Chondrocyte (in vitro differentiated cells): ENCODE data around the gene TBC1D17. TPM values are rescaled to one million over a fixed set of nuclear protein-coding genes. Genes with fewer than 3 reads are reported as not detected.

Experiments
- DNase-seq: peaks from one replicate; pipeline ENCODE4 v3.0.0; 2021; ENCODE audit warnings: mixed read lengths, low spot score
- H3K27ac Mint-ChIP-seq: one replicate; pipeline ENCODE4 v1.8.0; 2021; ENCODE audit warnings: mild to moderate bottlenecking, moderate library complexity, mixed read lengths; ENCODE audit not compliant: unreplicated experiment
- H3K27me3 Mint-ChIP-seq: 2 replicates; pipeline ENCODE4 v1.8.0; 2021; ENCODE audit warnings: low read depth, mixed read lengths
- H3K36me3 Mint-ChIP-seq: 2 replicates; pipeline ENCODE4 v1.8.0; 2021; ENCODE audit warnings: low read depth, mixed read lengths
- H3K4me1 Mint-ChIP-seq: 2 replicates; pipeline ENCODE4 v1.8.0; 2021; ENCODE audit warnings: low read depth, mild to moderate bottlenecking, mixed read lengths
- H3K4me3 Mint-ChIP-seq: one replicate; pipeline ENCODE4 v1.8.0; 2021; ENCODE audit warnings: mild to moderate bottlenecking, moderate library complexity, mixed read lengths; ENCODE audit not compliant: unreplicated experiment
- H3K9me3 Mint-ChIP-seq: 2 replicates; pipeline ENCODE4 v1.8.0; 2021; ENCODE audit warnings: low read depth, mixed read lengths
- CTCF ChIP-seq: fragments of 200-600 bp; sonication (generic); IDR thresholded peaks from 2 replicates; pipeline ENCODE4 v1.5.0; 2021; ENCODE audit warnings: antibody characterized with exemption, mild to moderate bottlenecking, moderate library complexity
- total RNA-seq: library from RNA; stranded (reverse); gene quantifications from 3 replicates; pipeline ENCODE4 v1.2.1, GENCODE V29; 2021

The TBC1D17 gene
- total RNA-seq, 1 donor from 2014 or later: 44.8 TPM

DNA sequence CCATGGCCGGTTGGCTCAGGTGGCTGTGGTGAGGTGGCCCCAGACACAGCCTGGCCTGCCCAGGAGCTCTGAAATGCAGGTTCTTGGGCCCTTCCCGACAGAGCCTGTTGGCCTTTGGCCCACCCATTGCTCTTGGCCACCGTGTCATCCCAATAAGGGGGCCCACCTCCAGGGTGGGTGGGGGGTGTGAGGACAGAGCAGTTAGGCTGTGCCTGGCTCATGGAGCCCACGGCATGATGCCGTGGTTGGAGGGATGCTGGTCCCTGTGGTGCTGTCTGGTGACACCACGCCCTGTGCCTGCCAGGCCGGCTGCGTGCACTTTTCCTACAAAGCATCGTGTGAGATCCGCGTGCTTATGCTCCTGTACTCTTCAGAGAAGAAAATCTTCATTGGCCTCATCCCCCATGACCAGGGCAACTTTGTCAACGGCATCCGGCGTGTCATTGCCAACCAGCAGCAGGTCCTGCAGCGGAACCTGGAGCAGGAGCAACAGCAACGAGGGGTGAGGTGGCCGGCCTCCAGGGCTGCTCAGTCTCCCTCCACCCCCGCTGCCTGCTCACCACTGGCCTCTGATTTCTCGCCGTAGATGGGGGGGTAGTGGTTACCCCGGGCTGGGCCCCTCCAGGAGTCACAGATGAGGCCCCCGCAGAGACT is 17.7 kb upstream of the TBC1D17 start:
- Mint-ChIP-seq H3K9me3 (no peaks in the 10 kb centered on the region), H3K27ac (no peak overlapping the region), H3K27me3 (no peaks in the 10 kb centered on the region), H3K4me3 (no peak overlapping the region), H3K4me1 (peaks cover 8% of the 10 kb centered on the region), H3K36me3 (peaks cover 18% of the 10 kb centered on the region)
- no peak for DNase-seq
- TF ChIP-seq CTCF: no peak

GRCh38 chr19:49860336-49861102 is 17.0 kb upstream of the TBC1D17 start:
- H3K9me3 Mint-ChIP-seq: no peaks in the 10 kb centered on the region
- peaks cover 15% of the 10 kb centered on the region for H3K4me1 Mint-ChIP-seq
- H3K27me3 Mint-ChIP-seq: no peaks in the 10 kb centered on the region
- H3K4me3 Mint-ChIP-seq: no peak overlapping the region
- peaks cover 18% of the 10 kb centered on the region for H3K36me3 Mint-ChIP-seq
- no peak for TF ChIP-seq CTCF
- no peak for DNase-seq
- H3K27ac Mint-ChIP-seq: peak overlapping the region; percentile 8

- TF ChIP-seq CTCF: no peak
- H3K4me3 Mint-ChIP-seq: no peak overlapping the region
- H3K9me3 Mint-ChIP-seq: no peaks in the 10 kb centered on the region
- no peak for DNase-seq
- no peaks in the 10 kb centered on the region for H3K27me3 Mint-ChIP-seq
- H3K27ac Mint-ChIP-seq: peak overlapping the region; percentile 51
- peaks cover 21% of the 10 kb centered on the region for H3K4me1 Mint-ChIP-seq
- peaks cover 16% of the 10 kb centered on the region for H3K36me3 Mint-ChIP-seq
Measured at GRCh38 chr19:49861107-49861506, 16.4 kb upstream of the TBC1D17 start.

GRCh38 chr19:49861541-49862378 is 15.7 kb upstream of the TBC1D17 start:
- TF ChIP-seq CTCF: no peak
- Mint-ChIP-seq H3K36me3 (peaks cover 15% of the 10 kb centered on the region), H3K27ac (no peak overlapping the region), H3K9me3 (no peaks in the 10 kb centered on the region), H3K4me1 (peaks cover 28% of the 10 kb centered on the region), H3K4me3 (no peak overlapping the region), H3K27me3 (no peaks in the 10 kb centered on the region)
- no peak for DNase-seq
